HG03066 (cell line): ENCODE data around the gene KCNC1.

Source experiments
- ATAC-seq: cut with Tn5 transposase; IDR thresholded peaks from one replicate; pipeline ENCODE4 v1.9.1; 2021; ENCODE audit warnings: low read depth; ENCODE audit not compliant: unreplicated experiment

Gene KCNC1

DNA sequence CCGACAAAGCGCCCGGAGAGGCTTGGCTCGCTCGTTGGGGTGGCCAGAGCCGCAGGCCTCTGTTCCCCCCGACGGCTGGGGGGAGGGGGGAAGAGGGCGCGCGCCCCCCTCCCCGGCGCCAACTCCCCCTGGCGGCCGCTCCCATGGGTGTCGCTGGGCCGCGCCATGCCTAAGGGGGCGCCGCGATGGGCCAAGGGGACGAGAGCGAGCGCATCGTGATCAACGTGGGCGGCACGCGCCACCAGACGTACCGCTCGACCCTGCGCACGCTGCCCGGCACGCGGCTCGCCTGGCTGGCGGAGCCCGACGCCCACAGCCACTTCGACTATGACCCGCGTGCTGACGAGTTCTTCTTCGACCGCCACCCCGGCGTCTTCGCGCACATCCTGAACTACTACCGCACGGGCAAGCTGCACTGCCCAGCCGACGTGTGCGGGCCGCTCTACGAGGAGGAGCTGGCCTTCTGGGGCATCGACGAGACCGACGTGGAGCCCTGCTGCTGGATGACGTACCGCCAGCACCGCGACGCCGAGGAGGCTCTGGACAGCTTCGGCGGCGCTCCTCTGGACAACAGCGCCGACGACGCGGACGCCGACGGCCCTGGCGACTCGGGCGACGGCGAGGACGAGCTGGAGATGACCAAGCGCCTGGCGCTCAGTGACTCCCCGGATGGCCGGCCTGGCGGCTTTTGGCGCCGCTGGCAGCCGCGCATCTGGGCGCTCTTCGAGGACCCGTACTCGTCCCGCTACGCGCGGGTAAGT is 1.4 kb downstream of the KCNC1 start:
- no peak for ATAC-seq

DNA sequence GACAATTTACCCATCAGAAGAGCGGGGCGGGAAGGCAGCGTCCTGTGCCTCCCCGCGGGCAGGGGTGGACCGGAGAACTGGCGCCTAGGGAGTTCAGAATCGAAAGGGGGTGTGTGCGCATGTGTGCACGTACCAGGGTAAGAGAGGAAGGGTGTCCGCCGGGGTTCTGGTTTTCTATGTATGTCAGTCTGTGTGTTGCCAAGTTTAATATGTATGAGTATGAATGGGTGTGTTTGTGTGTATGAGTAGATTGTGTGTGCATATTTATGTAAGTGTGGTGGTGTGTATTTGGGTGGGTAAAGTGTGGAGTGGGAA is 2.0 kb downstream of the KCNC1 start:
- no peak for ATAC-seq

DNA sequence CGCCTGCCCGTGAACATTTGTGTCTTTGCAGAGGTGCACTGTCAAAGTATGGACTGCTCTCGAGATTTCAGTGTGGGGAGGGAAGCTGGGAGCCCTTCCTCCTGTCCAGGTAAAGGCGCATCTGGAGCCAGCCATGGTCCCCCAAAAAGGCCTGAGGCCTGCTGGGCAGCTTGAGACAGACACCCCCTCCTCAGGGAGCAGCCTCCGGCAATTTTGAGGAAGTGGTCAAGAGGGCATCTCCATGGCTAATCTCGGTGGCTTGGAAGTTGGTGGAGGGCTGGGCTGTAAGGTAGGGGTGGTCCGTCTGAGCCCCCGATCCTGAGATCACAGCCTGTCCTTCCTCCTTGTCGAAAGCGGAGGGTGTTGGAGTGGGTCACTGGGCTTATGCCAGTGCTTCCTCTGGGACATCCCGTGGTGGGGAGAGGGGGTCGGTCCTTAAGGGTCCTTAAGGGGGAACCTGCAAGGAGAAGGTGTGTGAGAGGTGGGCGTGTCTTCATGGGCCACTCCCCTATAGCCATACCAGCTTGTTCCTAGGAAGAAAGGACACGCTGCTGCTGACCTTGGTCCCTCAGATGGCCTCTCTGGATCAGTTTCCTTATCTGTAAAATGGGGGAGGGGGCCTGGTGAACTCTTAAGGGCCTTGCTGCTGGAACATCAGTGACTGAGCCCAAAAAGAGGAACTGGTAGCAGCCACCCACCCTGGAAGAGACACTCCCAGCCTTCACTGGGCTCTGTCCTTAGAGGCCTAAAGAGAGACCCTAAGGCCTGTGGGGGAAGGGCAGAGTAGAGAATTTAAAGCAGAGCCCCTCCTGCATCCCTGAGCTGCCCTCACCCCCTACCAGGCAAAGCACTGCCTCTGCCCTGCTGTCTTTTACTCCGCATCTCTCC is 2.6 kb downstream of the KCNC1 start:
- ATAC-seq, result no peak

DNA sequence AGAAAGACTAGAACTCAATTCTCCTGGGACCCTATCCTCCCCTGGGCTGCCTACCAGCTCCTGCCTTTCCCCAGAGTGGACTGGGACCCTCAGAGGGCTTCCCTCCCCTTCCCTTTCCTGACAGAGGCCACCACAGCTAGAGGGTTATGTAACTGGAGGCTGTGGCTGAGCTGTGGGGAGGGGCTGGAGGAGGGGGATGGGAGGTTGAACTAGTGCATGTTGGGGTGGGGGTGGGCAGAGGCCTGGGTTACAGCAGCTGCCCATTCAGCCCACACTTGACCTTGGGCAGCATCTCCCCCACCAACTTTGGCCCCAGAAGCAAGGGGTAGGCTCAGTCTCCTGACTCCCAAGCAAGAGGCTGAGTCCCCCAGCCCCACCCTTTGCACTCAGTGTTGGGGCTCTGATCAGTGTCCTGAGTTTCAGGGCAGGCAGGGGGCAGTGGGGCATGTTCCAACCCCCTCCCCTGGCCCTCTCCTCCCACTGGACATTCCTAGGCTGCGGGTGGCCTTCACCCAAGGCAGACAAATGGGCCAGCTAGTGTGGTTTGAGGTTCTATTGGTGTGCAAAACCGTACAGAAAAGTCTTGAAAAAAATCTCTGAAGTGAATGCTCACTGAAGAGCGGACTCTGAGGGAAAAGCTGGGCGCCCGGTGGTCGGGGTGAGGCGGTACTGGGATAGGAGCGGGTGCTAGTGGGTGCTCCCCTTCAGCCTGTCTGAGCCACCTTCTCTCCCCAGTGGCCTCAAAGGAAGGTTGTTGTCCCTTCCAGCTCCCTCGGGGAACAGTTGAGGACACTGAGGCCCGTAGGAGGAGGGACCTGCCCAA is 3.8 kb downstream of the KCNC1 start:
- ATAC-seq, result no peak

DNA sequence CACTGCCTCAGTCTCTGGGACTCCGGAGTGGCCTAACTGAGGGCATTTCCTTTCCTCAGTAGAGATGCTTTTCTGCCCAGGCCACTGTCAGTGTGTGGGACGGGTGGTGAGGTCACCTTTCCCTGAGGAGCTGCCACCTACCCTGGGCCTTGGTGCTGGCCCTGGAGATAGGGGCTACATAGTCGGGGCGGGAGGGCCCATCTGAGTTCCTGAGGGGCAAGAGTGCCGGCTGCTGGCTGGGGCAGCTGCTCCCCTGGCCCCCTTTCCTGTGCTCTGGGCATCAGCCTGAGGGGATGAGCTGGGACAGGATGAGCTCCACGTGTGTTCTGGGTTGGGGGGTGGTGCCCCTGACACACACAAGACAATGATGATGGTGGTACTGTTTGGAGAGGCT is 5.4 kb downstream of the KCNC1 start:
- no peak for ATAC-seq

DNA sequence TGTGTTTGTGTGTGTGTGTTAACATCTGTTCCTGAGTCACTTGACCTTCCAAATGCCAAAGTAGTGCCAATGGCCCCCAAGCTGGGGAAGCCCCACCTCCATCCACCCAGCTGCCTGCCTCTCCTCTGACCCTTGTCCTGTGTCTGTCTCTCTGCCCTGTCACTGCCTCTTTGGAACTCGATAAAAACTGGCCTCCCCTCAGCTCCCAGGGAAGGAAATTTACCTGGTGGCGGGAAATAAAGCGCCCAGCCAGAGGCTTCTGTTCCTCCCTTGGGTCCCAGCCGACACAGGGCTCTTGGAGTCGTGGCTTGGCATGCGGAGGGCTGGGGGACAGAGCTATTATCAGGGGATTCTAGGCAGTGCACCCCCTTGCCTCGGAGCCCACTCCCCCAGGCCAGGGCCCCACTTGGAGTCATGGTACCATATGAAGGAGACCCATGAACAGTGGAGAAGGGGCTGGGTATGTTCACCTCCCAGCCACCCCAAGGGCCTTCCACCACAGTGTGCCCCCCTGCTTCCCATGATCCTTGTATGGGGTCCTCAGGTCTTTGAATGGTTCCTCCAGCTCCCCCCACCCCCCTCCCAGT is 6.2 kb downstream of the KCNC1 start:
- no peak for ATAC-seq

DNA sequence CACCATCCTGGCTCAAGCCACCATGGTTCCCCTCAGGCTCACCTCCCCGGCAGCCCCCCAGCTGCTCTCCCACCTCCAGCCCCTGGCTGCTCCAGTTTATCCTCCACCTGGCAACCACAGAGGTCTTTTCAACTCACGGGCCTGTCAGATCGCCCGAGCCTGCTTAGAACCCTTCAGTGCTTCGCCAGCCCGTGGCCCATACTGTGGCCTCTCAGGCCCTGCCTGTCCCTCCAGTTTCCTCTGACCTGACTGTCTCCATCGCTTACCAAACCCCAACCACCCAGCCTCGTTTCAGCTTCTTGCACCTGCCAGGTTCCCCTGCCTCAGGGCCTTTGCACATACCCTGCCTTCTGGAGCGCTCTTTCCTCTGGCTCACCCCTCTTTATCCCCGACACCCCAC is 6.9 kb downstream of the KCNC1 start:
- no peak for ATAC-seq

DNA sequence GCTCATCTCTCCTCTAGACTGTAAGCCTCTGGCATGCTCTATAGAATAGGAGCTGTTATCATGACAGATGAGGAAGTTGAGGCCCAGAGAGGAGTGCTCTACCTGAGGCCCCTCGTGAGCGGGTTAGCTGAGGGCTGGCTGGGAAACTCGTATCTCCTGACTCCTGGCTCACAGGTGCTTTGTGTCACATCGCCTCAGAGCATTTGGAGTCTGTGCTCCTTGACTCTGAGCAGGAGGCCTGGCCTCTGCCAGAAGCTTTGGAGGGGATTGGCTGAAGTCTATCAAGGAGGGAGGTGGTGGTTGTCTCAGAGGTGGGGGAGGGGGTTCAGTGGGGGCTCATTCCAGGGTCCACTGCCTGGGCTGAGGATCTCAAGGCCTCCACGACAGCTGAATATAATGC is 7.4 kb downstream of the KCNC1 start:
- no peak for ATAC-seq

DNA sequence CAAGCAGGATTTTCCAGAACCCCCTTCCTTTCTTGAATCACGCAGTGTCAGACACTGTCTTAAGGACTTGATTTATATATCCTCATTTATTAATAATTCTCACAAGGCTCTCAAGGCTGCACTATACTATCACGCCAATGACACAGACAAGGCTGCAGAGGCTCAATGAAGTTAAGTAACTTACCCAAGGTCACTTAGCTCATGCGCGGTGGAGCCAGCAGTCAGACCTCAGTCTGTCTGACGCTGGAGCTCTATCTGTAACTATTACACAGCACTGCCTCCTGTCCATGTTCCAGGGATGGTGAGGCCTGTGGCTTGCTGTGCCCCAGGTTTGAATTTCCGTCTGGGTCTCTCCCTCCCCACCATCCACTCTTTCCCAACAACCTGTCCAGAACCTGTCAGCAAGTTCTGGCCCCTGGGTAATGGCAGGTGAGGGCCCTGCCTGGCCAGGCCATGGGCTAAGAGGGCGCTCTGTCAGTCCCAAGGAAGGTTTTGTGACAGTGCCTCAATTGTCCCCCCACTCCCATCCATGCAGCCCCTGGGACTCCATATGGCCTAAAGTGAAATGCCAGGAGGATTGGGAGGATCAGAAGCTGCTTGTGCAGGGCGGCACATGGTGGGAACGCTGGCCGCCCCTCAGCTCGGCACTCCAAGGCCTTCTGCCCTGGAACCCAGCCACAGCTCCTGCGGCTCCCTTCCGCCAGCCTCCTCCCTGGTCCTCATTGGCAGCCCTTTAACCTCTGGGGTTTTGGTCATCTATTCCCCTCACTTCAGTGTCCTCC is 8.6 kb downstream of the KCNC1 start:
- no peak for ATAC-seq

DNA sequence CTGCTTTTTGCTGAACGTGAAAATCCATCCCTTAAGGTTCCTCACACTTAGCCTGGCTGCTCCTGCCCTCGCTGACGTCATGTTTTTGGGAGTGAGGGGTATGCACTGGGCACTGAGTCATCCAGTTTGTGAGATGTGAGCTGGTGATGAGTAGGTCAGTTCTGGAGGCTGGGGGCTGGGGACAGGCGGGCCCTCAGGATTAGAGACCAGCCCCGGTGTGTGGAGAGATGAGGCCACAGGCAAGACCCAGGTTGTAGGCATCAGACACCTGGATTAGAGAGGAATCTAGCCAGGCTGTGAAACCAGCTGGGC is 9.2 kb downstream of the KCNC1 start:
- ATAC-seq, result no peak

DNA sequence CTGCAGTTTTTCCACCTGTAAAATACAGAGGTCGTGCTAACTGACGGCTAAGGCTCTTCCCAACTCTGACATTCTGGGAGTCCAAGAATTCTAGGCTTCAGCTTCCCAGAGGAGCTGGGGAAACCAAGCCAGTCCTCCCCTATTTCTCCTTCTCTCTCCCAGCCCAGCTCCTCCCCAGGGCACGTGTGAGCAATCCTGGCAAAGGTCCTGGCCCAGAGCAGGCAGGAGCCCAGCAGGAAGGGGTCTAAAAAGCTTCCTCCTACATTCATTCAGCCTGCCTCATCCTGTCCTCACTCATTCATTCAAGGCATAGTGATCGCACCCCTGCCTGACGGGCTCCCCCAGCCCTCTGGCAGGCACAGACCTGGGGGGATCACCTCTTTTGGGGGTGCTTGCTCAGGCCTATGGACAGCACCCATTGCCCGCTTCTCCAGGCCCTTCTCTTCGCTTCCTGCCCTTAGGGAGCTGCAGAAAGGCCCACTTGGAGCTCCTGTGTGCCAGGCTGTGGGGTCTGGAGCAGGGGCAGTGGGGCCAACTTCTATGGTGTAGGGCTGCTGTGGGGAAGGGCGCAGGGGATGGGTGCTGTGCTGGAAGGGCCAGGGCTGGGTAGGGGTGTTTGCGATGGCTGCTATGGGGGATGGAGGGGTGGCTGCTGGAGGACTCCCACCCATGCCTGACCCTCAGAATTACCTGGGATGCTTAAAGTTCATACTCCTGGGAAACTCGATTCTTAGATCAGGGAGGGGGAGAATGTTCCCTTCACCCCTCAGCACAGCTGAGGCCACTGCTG is 9.8 kb downstream of the KCNC1 start:
- ATAC-seq, result no peak

DNA sequence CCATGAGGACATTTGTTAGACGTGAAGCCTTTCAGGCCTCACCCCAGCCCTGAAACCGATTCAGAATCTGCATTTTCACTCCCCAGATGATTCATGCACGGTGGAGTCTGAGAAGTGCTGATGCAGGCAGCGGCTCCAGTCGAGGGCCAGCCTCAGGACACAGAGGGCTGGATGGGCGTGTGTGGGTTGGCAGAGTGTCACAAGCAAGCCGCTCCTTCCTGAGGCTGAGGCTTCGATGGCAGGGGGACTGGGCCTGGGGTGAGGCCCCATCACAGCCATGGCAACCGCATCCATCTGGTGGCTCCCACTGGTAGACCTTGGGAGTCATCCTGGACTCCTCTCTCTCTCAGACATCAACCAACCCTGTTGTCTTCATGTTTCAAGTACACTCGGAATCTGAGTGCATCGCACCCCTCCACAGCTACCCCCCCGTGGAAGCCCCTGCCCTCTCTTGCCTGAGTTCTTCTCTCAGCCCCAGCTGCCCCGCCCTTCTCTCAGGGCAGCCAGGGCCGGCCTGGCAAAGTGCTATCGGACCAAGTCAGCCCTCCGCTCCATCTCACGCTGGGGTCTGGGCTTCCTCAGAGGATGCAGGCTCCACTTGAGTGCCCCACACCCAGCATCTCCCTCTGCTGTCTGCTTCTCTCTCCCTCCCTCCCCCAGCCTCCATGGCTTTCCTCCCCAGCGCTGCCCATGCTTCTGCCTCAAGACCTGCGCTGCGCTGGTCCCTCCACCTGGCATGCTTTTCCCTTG is 10.6 kb downstream of the KCNC1 start:
- no peak for ATAC-seq

DNA sequence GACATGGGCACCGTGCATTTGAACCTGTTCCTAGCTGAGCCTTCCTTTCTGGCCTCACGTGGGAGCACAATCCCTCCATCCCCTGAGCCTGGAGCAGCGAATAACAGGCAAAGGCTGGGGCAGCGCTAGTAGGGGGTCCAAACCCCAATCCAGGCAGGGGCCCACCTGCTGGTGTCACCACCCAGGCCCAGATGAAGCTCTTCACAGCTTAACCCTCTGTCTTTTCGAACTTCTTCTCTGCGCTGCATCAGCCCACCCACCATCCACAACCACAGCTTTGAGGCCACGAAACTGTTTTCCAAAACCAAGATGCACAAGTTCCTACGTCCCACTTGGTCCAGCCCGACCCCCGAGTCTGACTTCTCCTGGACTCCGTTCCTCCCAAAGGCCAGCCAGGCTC is 11.5 kb downstream of the KCNC1 start:
- ATAC-seq, result no peak

DNA sequence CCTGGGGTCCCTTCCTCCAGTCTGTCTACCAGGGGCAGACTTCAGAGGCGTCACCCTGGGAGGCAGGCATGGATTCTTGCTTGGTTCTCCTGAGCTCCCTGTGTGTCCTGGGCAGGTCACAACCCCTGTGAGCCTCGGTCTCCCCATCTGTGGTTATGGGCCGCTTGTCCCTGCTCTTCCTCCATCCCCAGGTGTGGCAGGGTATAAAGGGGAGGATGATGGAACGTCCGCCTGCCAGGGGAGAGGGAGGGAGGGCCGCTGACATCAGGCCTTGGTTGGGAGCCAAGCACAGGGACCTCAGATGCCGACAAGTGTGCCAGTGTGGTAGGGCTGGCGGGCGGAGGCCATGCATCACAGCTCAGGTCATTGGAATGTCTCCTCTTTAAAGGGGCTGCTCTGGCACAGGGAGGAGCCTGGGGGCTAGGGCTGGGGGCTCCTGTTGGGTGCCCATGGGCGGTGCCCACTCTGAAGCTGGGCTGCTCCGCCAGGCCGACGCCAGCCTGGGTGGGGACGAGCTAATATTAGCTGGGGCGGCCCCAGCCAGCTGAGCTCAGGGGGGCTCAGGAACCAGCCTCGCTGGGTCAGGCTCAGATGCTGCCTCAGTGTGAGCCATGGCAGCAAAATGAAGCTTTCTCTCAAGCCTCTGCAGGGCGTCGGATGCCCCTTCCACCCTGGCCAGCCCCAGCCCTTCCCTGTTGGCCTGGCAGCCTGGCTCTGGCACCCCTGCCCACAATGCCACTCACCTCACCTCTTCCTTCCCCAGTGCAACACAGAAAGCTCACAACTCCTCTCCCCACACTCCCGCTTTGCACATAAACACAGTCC is 12.8 kb downstream of the KCNC1 start:
- ATAC-seq, result no peak

DNA sequence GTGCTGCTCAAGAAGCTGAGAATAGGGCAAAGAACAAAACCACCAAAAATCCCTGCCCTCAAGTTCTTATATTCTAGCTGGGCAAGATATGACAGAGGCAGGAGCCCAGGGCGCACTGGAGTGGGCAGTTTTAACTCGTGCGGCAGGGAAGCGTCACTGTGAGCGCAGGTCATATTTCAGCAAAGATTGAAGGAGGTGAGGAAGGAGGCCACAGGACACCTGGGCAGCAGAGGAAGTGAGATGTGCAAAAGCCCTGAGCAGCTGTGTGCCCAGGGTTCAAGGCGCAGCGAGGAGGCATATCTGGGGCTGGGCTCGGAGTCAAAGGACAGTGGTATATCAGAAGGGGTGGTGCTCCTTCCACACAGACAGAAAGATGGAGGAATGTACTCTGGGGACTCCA is 13.5 kb downstream of the KCNC1 start:
- ATAC-seq, result no peak

DNA sequence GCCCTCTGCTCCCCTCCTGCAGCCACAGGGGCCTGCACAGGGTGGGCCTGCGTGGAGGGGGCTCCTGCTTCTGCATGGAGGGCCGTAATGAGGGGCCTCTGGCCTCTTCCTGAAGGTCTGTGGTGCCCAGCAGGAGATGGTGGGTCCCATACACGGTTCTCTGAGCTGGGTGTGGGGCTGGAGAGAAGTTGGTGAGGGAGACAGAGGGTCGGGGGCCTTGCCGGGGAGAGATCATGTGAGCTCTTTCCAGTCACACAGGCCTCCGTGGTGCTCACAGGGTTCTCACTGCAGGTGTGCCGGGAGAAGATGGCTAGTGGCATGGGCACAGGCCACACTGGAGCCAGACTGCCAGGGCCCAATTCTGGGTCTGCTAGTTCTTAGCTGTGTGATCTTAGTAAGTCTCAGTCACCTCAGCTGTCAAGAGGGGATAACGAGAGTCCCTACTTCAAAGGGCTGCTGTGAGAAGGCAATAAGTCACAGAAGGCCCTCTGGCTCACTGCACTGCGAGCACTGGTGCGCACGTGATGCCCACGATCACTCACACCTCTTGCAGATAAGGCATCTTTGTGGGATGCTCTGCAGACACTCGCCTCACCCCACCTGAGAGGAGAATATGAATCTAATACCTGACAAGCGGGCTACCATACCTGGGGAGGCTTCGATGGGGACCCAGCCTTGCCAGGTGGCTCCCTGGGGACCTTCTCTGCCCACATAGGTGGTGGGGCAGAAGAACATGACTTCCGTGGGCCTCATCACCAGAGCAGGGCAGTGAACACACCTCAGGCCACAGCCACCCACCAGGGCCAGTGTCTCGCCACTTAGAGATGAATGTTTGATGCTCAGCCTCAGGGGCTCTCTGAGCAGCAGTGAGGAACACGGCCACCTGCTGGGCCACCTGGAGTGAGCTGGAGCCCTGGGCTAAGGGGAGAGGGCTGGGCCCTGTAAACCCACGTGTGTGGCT is 14.5 kb downstream of the KCNC1 start:
- ATAC-seq, result no peak
